GM23338 (cell line): ENCODE data around the gene LRRC10. TPM values are rescaled to one million over a fixed set of nuclear protein-coding genes. Genes with fewer than 3 reads are reported as not detected.

Experiments used
- ATAC-seq: fragments of 200-7000 bp; cut with Tn5 transposase; 3 replicates; pipeline ENCODE4 v1.9.1; 2020
- DNase-seq: peaks from one replicate; pipeline ENCODE4 v3.0.0-alpha.2; 2015; ENCODE audit warnings: low spot score
- H2AFZ ChIP-seq: fragments of 200-600 bp; sonication (generic); 2 replicates; pipeline ENCODE4 v1.8.0; 2016; ENCODE audit warnings: antibody characterized with exemption, mild to moderate bottlenecking, moderate library complexity
- H3F3A ChIP-seq: fragments of 200-600 bp; sonication (generic); replicated peaks from 2 replicates; pipeline ENCODE4 v1.8.0; 2017; ENCODE audit warnings: antibody characterized with exemption, mixed run types, low read depth
- H3K27ac ChIP-seq: fragments of 200-600 bp; sonication (generic); 2 replicates; pipeline ENCODE4 v1.6.1; 2016; ENCODE audit warnings: low read depth
- H3K27me3 ChIP-seq: fragments of 200-600 bp; sonication (generic); 2 replicates; pipeline ENCODE4 v1.8.0; 2016; ENCODE audit warnings: mild to moderate bottlenecking, mixed run types, moderate library complexity; ENCODE audit not compliant: insufficient read depth
- H3K36me3 ChIP-seq: fragments of 200-600 bp; sonication (generic); 2 replicates; pipeline ENCODE4 v1.8.0; 2016; ENCODE audit warnings: mild to moderate bottlenecking; ENCODE audit not compliant: insufficient read depth
- H3K4me1 ChIP-seq: fragments of 200-600 bp; sonication (generic); 2 replicates; pipeline ENCODE4 v1.8.0; 2016; ENCODE audit warnings: mild to moderate bottlenecking, moderate library complexity; ENCODE audit not compliant: insufficient read depth
- H3K4me2 ChIP-seq: fragments of 200-600 bp; sonication (generic); 2 replicates; pipeline ENCODE4 v1.7.1; 2017; ENCODE audit warnings: mixed run types
- H3K4me3 ChIP-seq: fragments of 200-600 bp; sonication (generic); 2 replicates; pipeline ENCODE4 v1.6.1; 2016; ENCODE audit warnings: mixed run types
- H3K79me2 ChIP-seq: fragments of 200-600 bp; sonication (generic); replicated peaks from 2 replicates; pipeline ENCODE4 v1.8.0; 2017; ENCODE audit warnings: mild to moderate bottlenecking; ENCODE audit not compliant: insufficient read depth
- H3K9me2 ChIP-seq: fragments of 200-600 bp; sonication (generic); 2 replicates; pipeline ENCODE4 v1.8.0; 2017; ENCODE audit not compliant: insufficient read depth
- H4K20me1 ChIP-seq: fragments of 200-600 bp; sonication (generic); replicated peaks from 2 replicates; pipeline ENCODE4 v1.8.0; 2017; ENCODE audit warnings: mild to moderate bottlenecking; ENCODE audit not compliant: insufficient read depth
- H3K27ac Mint-ChIP-seq: 2 replicates; pipeline ENCODE4 v1.8.0; 2020; ENCODE audit warnings: inconsistent platforms, mild to moderate bottlenecking, moderate library complexity, mixed read lengths
- H3K27me3 Mint-ChIP-seq: 3 replicates; pipeline ENCODE4 v1.8.0; 2022; ENCODE audit warnings: low read depth, mild to moderate bottlenecking, moderate library complexity, mixed read lengths, inconsistent platforms; ENCODE audit not compliant: insufficient read depth, poor library complexity
- H3K36me3 Mint-ChIP-seq: 3 replicates; pipeline ENCODE4 v1.8.0; 2021; ENCODE audit warnings: low read depth, mild to moderate bottlenecking, inconsistent platforms, moderate library complexity, mixed read lengths
- H3K4me1 Mint-ChIP-seq: 3 replicates; pipeline ENCODE4 v1.8.0; 2020; ENCODE audit warnings: mild to moderate bottlenecking, inconsistent platforms, mixed read lengths
- H3K4me3 Mint-ChIP-seq: 3 replicates; pipeline ENCODE4 v1.8.0; 2021; ENCODE audit warnings: moderate library complexity, mild to moderate bottlenecking, inconsistent platforms, mixed read lengths
- H3K9me3 Mint-ChIP-seq: 3 replicates; pipeline ENCODE4 v1.8.0; 2020; ENCODE audit warnings: moderate library complexity, mild to moderate bottlenecking, inconsistent platforms, mixed read lengths
- ETS1 ChIP-seq: IDR thresholded peaks from 2 replicates; pipeline ENCODE4 v1.6.1; 2016; ENCODE audit warnings: antibody characterized with exemption
- EZH2 ChIP-seq: fragments of 200-600 bp; sonication (generic); IDR thresholded peaks from one replicate; pipeline ENCODE4 v1.8.0; 2017; ENCODE audit warnings: antibody characterized with exemption, mild to moderate bottlenecking, low read depth; ENCODE audit not compliant: unreplicated experiment
- NANOG ChIP-seq: IDR thresholded peaks from 2 replicates; pipeline ENCODE4 v1.6.1; 2016; ENCODE audit warnings: antibody characterized with exemption, borderline replicate concordance
- ZNF114 ChIP-seq: fragments of 250-450 bp; sonication (Bioruptor Pico); IDR thresholded peaks from 2 replicates; pipeline ENCODE4 v1.5.0; 2020; ENCODE audit warnings: mild to moderate bottlenecking, moderate library complexity
- ZNF331 ChIP-seq: fragments of 250-450 bp; sonication (Bioruptor Pico); IDR thresholded peaks from 2 replicates; pipeline ENCODE4 v1.5.0; 2020; ENCODE audit warnings: low read depth, mild to moderate bottlenecking, moderate library complexity
- ZNF462 ChIP-seq: fragments of 250-450 bp; sonication (Bioruptor Pico); IDR thresholded peaks from 2 replicates; pipeline ENCODE4 v1.5.0; 2020; ENCODE audit warnings: mild to moderate bottlenecking, moderate library complexity
- polyA plus RNA-seq: library from polyadenylated mRNA; unstranded; fragments of >200 nt; fragmentation: Nextera tagmentation; extraction: Ambion mirVana; gene quantifications from 2 replicates; pipeline ENCODE4 v1.2.1, GENCODE V29; 2016
- total RNA-seq: library from RNA; depleted of rRNA; stranded (reverse); fragments of >200 nt; shearing (Covaris generic); gene quantifications from 2 replicates; pipeline ENCODE4 v1.2.3, GENCODE V29; 2014

LRRC10 gene
- total and polyA plus RNA-seq, 2 experiments from 2014 or later: not detected

GRCh38 chr12:69644511-69644910 lies 33.8 kb upstream of the LRRC10 start (continued):
- TF ChIP-seq ZNF462 (CRISPR knock-in tag) (no peak), NANOG (no peak)

- no peaks in the 10 kb centered on the region for H3K4me1 ChIP-seq
- Mint-ChIP-seq H3K4me1 (no peaks in the 10 kb centered on the region), H3K4me3 (no peak overlapping the region), H3K27me3 (peaks cover 4% of the 10 kb centered on the region), H3K9me3 (no peaks in the 10 kb centered on the region), H3K36me3 (no peaks in the 10 kb centered on the region), H3K27ac (no peak overlapping the region)
- no peaks in the 10 kb centered on the region for H3F3A ChIP-seq
- H2AFZ ChIP-seq: no peak overlapping the region
- no peaks in the 10 kb centered on the region for H3K27me3 ChIP-seq
- H3K79me2 ChIP-seq: no peaks in the 10 kb centered on the region
- H3K27ac ChIP-seq: no peak overlapping the region
- H3K4me3 ChIP-seq: no peak overlapping the region
- H3K9me2 ChIP-seq: no peaks in the 10 kb centered on the region
- H3K4me2 ChIP-seq: no peak overlapping the region
- no peak for ATAC-seq
- TF ChIP-seq ETS1 (no peak), ZNF114 (CRISPR knock-in tag) (no peak), ZNF462 (CRISPR knock-in tag) (no peak), EZH2 (no peak), ZNF331 (CRISPR knock-in tag) (no peak)
- no peaks in the 10 kb centered on the region for H3K36me3 ChIP-seq
- no peak for DNase-seq
- no peaks in the 10 kb centered on the region for H4K20me1 ChIP-seq
Observed at GRCh38 chr12:69642531-69642930, 31.8 kb upstream of the LRRC10 start.
